GM10266 (cell line): ENCODE measurements around the gene ATG2B.

Experiments
- DNase-seq: peaks from one replicate; pipeline ENCODE4 v3.0.0; 2012; ENCODE audit errors: extremely low spot score
- TF ChIP-seq, protein P1 (sequence below): IDR thresholded peaks from 2 replicates; pipeline ENCODE4 v1.5.1; 2012; ENCODE audit warnings: mild to moderate bottlenecking, low read depth; ENCODE audit not compliant: control insufficient read depth, insufficient read depth; ENCODE audit errors: missing control alignments

ATG2B gene, protein sequence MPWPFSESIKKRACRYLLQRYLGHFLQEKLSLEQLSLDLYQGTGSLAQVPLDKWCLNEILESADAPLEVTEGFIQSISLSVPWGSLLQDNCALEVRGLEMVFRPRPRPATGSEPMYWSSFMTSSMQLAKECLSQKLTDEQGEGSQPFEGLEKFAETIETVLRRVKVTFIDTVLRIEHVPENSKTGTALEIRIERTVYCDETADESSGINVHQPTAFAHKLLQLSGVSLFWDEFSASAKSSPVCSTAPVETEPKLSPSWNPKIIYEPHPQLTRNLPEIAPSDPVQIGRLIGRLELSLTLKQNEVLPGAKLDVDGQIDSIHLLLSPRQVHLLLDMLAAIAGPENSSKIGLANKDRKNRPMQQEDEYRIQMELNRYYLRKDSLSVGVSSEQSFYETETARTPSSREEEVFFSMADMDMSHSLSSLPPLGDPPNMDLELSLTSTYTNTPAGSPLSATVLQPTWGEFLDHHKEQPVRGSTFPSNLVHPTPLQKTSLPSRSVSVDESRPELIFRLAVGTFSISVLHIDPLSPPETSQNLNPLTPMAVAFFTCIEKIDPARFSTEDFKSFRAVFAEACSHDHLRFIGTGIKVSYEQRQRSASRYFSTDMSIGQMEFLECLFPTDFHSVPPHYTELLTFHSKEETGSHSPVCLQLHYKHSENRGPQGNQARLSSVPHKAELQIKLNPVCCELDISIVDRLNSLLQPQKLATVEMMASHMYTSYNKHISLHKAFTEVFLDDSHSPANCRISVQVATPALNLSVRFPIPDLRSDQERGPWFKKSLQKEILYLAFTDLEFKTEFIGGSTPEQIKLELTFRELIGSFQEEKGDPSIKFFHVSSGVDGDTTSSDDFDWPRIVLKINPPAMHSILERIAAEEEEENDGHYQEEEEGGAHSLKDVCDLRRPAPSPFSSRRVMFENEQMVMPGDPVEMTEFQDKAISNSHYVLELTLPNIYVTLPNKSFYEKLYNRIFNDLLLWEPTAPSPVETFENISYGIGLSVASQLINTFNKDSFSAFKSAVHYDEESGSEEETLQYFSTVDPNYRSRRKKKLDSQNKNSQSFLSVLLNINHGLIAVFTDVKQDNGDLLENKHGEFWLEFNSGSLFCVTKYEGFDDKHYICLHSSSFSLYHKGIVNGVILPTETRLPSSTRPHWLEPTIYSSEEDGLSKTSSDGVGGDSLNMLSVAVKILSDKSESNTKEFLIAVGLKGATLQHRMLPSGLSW (N-terminal part only)

DNA sequence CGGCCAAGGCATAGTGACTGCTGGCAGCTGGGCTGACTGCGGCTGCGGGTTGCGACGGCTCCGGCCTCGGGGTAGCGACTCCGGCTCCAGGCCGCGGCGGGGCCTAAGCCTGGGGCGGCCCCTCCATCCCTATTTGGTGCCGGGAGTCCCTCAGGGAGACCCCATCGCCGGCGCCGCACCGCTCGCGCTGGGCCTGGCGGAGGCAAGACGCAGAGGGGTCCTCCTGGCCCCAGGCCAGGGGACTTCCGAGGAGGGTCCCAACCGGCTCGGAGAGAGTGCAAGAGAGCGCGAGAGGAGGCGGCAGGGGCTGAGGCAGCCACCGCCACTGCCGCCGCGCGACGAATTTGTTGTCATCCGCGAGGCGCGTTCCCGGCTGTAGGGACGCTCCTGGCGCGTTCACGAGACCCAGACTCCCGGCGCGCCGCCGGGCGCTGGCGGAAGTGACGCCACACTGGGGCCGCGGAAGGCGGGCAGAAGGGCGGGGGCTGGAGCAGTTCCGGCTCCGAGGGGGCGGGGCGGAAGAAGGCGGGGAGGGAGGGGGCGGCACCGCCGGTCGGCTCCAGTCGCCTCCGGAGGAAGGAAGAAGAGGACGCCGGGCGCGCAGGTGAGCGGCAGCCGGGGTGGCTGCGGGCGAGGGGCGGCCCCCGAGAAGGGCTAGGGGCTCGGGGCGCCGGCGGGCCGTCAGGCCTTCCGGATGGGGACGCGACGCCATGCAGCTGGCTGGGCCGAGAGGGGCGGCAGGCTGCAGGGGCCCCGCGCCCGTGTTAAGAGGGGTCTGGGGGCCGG is at the start of gene ATG2B, which contains the start of gene GSKIP:
ATG2B (minus strand) TSS at position 377 of the 786 bp plus-strand sequence; CDS start at position 12, 365 bp downstream.
GSKIP (plus strand) TSS at position 562 of the 786 bp plus-strand sequence. CDS start 18,722 bp downstream, outside the sequence.
- DNase-seq, result peak; percentile 96
- TF ChIP-seq, protein P1, sequence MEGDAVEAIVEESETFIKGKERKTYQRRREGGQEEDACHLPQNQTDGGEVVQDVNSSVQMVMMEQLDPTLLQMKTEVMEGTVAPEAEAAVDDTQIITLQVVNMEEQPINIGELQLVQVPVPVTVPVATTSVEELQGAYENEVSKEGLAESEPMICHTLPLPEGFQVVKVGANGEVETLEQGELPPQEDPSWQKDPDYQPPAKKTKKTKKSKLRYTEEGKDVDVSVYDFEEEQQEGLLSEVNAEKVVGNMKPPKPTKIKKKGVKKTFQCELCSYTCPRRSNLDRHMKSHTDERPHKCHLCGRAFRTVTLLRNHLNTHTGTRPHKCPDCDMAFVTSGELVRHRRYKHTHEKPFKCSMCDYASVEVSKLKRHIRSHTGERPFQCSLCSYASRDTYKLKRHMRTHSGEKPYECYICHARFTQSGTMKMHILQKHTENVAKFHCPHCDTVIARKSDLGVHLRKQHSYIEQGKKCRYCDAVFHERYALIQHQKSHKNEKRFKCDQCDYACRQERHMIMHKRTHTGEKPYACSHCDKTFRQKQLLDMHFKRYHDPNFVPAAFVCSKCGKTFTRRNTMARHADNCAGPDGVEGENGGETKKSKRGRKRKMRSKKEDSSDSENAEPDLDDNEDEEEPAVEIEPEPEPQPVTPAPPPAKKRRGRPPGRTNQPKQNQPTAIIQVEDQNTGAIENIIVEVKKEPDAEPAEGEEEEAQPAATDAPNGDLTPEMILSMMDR, result no peak

DNA sequence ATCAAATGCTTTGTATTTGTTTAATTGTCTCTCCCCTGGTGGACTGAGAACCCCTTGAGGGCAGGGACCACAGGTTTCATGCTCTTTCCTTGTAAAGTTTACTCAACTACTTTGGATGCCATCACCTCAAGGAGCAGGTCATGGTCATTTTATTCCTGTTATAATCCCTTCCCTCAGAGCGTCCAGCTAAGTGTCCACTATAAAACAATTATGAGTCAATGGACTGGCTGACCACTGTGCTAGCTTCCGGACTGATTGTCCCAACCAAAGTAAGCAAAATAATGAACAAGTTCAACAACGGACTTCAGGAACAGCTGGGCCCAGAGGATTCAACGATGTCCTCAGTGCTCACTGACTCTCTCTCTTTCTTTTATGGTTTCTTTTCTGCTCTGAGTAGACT is 47.0 kb upstream of the ATG2B start:
- DNase-seq, result no peak
- TF ChIP-seq, protein P1, result no peak

DNA sequence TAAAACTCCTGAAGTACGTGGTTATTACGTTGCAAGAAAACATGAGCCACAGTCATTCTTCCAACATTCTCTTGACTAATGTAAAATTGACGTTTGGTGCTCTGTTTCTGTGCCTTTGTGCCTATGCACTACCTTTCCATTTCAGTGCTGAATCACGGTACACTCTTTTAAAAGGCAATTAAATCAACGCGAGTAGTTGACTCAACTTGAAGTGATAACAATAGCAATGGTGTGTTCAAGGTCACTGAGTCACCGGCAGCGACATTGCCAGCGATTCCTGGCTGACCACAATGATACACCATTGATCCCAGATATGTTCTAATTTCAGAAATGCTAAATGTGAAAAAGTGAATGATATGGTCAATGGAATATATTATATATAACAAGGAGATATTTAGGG is 46.6 kb upstream of the ATG2B start:
- DNase-seq, result no peak

DNA sequence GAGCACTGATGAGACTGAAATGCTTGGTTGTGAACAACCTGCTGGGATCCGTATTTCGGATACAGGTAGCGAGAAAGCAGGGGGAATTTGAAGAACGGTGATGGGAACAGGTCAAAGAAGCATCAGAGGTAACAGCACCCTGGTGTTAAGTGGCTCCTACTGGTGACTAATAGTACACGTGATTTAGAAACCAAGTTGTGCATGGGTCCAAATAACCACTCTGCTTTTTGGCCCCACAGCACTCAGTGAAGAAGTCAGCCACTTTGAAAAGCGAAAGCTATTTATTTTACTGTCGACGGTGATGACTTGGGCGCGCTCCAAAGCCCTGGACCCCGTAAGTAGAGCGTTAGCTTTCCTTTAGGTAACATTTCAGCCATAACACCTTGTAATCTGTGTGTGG is 45.5 kb upstream of the ATG2B start:
- TF ChIP-seq, protein P1, result no peak
- no peak for DNase-seq

More for the DNA sequence above, 46.6 kb upstream of the ATG2B start:
- TF ChIP-seq, protein P1, result no peak

DNA sequence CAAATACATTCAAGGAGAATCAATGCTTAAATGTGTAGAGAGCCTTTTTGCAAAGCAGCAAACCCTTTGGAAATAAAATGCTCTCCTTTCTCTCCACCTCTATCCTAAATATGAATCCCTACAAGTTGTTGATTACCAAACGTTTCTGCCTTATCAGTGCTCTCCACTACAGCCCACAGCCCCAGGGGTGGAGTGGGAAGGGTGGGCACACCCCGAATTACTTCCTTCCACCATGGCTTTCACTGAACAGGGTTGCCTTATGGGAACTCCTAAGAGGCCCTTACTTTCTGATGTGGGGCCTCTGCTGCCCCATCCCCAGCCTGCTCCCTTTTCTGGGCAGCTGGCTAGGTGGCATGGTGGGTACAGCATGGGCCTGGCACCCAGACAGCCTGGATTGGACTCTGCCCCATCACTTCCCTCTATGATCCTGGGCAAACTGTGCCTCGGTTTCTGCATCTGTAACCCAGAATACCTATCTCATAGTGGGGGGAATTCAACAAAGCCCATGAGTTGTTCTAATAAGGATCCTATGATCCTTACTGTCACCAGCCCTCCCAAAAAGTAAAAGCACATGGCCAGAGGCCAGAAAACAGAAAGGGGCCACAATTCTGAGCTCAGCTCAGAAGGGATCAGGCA is 44.9 kb upstream of the ATG2B start:
- TF ChIP-seq, protein P1, result no peak
- DNase-seq, result no peak

DNA sequence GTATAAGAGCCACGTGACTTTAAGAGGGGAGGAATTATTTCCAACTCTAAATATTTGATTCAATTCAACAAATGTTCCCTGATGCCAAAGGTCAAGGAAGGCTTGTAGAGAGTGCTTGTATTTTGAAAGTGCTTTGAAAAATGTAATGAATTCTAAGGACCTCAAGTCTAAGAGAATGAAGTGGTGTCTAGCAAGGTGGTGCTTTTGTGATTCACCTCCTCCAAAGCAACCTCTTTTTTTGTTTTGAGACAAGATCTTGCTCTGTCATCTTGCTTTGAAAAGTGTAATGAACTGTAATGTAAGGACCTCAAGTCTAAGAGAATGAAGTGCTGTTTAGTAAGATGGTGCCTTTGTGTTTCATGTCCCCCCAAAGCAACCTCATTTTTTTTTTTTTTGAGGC is 42.5 kb upstream of the ATG2B start:
- TF ChIP-seq, protein P1, result no peak
- DNase-seq, result no peak
